PFSK-1 (cell line): ENCODE measurements around the gene CNTNAP2.

Experiments
- POLR2AphosphoS5 ChIP-seq: IDR thresholded peaks from 2 replicates; pipeline ENCODE4 v1.6.1; 2012; ENCODE audit warnings: low read depth, mild to moderate bottlenecking, control low read depth, low read length, moderate library complexity
- REST ChIP-seq, 2 experiments: IDR thresholded peaks; 2 replicates each; pipeline versions ENCODE4 v1.6.1 to v1.8.0; 2011 to 2012; ENCODE audit warnings: low read depth in 2 of 2, low read length in 2 of 2, control low read depth in 1 of 2, inconsistent platforms in 1 of 2, mild to moderate bottlenecking in 1 of 2, moderate library complexity in 1 of 2; ENCODE audit not compliant: insufficient read depth in 1 of 2
- SIN3A ChIP-seq: IDR thresholded peaks from 2 replicates; pipeline ENCODE4 v1.6.1; 2012; ENCODE audit warnings: mild to moderate bottlenecking, low read length, moderate library complexity, borderline replicate concordance; ENCODE audit not compliant: insufficient read depth
- TAF1 ChIP-seq: IDR thresholded peaks from 2 replicates; pipeline ENCODE4 v1.6.1; 2012; ENCODE audit warnings: low read length, control low read depth, borderline replicate concordance; ENCODE audit not compliant: insufficient read depth

GRCh38 chr7:147607157-147607800 lies 1490.7 kb downstream of the CNTNAP2 start:
- no peak for TF ChIP-seq REST (IDR thresholded peaks at IDR 0.05; ENCODE audit: insufficient read depth in 1 of 2, low read depth in 2 of 2, low read length in 2 of 2)
- no peak for TF ChIP-seq POLR2AphosphoS5
- TF ChIP-seq SIN3A, result no peak
- TF ChIP-seq TAF1, result no peak
